CD4-positive, alpha-beta T cell treated with Interleukin-21 for 1 hour (primary cell): ENCODE measurements around the gene PAWR.
"Not testable (repeated sequence)": the region's sequence is repeated elsewhere in the genome, so short reads cannot be mapped to it uniquely, and the experiment has no call there.

Experiments used
- DNase-seq: peaks from one replicate; pipeline ENCODE4 v3.0.0-alpha.2; 2020

PAWR gene

DNA sequence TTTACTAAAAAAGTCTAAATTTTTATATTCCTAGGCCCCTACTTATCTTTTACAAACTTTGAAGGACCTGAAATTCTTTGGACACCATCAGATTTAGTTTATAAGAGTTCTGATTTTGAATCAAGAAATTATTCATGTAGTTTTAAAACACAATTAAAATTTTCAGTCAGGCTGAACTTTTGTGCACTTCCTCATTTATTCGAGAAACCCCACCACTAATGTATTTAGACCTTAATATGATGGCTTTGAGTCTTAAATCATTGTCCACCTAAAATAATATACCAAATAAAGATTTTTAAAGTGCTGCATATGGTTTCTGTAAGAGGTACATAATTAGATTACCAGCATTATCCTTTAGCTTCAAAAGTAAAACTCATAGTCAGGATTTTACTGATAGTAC, 103.4 kb downstream of the PAWR start:
- DNase-seq = no peak

DNA sequence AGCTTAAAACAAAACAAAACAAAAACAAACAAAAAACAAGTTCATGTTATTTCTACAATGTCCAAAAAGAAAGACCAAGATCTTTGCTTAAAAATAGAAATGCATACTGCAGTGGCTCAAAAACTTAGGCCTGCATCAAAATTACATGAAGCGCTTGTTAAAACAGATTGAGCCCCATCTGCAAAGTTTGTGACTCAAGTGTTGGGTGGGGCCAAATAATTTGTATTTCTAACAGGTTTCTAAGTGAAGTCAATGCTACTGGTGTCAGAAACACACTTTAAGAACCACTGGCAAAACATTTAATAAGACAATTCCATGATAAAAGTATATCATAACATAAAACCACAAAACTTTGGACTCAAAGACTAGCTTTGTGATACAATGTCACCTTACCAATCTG, 105.6 kb downstream of the PAWR start:
- no peak for DNase-seq

DNA sequence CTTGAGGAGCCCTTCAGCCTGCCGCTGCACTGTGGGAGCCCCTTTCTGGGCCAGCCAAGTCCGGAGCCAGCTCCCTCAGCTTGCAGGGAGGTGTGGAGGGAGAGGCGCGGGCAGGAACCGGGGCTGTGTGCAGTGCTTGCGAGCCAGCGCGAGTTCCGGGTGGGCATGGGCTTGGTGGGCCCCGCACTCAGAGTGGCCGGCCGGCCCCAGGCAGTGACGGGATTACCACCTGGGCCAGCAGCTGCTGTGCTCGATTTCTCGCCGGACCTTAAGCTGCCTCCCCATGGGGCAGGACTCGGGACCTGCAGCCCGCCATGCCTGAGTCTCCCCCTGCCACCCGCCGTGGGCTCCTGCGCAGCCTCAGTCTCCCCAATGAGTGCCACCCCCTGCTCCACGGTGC, 116.9 kb downstream of the PAWR start:
- DNase-seq = no peak

DNA sequence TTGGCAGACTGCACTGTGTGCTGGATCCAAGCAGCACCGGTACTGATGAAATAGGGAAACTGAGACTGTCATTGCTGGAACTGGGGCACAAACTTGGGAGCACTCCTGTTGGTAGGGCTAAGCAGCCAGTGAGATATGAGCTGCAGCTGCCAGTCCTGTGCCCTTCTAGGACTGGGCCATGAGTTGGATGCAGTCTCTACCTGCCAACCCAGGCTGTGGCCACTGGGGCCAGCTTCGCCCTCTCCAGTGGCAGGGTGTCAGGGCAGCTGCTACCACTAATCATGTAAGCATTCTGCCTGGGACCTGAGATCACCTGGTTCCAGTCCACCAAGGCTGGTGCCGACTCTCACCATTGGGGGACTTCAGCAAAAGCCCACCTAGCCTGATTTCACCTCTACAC, 121.1 kb downstream of the PAWR start:
- DNase-seq = no peak

DNA sequence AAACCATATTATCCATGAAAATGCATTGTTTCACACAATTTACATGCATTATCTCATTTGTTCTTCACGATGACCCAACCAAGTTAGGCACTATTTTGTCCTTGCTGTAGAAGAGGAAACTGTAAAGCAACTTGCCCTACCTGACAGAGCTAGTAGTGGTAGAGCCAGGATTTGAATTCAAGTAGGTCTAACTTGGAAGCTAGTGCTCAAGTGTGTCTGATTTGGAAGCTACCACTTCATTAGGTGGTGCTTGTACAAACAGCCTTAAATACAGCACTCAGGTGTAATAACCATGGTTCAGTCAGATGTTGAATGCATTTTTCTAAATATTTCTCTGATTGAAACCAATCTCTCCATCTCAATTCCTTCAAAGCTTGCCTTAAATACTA, 123.6 kb downstream of the PAWR start:
- DNase-seq = no peak

DNA sequence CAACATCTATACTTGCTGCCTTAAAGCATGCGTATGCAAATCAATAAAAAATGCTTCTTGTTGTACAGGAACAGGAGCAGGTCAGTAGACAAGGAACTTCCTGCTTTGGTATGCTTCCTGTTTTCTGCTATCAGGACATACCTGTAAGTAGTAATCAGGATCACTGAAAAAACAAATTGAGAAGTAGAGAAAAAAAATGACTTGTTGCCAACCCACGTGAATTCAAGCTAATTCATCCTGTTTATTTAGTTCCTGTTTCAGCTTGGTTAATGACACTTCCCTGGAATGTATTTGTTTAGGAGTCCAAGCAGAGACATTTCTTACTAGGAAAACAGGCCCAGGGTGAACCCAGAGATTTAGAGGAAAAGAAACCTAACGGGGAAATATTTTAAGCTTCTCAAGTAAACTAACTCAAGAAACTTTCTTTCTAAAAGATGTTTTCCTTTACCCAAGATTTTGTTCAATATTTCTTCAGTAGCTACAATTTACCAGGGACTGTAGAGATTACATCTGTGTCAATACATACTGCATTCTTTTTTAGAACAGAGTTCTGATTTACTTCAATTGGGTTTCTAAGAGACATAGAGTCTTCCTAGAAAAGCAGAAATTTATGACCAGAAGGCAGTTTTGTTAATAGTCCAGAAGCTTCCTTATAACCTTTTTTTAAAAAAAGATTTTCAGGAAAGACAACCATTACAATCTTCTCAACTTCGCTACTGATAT, 124.2 kb downstream of the PAWR start:
- no peak for DNase-seq

DNA sequence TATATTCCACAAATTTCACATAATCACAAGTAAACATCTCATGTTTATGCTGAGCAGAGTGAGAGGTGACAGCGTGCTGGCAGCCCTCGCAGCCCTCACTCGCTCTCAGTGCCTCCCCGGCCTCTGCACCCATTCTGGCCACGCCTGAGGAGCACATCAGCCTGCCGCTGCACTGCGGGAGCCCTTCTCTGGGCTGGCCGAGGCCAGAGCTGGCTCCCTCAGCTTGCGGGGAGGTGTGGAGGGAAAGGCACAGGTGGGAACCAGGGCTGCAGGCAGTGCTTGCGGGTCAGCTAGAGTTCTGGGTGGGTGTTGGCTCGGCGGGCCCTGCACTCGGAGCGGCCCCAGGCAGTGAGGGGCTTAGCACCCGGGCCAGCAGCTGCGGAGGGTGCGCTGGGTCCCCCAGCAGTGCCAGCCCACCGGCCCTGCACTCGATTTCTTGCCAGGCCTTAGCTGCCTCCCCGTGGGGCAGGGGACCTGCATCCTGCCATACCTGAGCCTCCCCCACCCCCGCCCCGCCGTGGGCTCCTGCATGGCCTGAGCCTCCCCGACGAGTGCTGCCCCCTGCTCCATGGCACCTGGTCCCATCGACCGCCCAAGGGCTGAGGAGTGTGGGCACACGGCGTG, 125.9 kb downstream of the PAWR start:
- DNase-seq = not testable (repeated sequence)

DNA sequence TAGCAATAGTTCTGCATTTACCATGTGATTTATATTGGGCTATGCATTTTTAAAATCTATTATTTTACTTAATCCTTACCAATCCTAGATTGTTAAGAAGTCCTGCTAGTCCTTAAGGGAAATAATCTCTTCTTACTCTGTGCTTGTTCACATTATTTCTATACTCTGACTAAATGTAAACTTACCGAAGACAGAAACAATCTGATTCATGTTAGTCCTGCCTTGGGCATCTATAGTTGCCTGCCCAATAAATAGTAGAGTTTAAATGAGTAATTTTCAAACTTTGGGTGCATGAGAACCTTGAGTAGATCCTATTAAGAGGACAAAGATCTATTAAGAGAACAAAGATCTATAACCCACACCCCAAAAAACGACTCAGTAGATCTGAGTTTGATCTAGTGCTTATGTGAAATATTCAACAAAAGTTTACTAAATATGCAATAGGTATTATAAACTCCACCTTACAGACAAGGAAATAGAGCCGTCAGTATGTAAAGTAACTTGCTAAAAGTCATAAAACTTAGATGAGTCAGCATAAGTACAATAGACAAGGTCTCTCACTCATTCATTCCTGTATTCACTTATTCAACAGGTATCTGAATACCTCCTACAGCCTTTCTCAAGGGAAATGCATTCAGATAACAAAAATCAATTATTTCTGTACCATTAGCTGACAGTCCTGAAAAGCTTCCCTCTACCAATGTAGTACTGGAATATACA, 127.6 kb downstream of the PAWR start:
- no peak for DNase-seq

DNA sequence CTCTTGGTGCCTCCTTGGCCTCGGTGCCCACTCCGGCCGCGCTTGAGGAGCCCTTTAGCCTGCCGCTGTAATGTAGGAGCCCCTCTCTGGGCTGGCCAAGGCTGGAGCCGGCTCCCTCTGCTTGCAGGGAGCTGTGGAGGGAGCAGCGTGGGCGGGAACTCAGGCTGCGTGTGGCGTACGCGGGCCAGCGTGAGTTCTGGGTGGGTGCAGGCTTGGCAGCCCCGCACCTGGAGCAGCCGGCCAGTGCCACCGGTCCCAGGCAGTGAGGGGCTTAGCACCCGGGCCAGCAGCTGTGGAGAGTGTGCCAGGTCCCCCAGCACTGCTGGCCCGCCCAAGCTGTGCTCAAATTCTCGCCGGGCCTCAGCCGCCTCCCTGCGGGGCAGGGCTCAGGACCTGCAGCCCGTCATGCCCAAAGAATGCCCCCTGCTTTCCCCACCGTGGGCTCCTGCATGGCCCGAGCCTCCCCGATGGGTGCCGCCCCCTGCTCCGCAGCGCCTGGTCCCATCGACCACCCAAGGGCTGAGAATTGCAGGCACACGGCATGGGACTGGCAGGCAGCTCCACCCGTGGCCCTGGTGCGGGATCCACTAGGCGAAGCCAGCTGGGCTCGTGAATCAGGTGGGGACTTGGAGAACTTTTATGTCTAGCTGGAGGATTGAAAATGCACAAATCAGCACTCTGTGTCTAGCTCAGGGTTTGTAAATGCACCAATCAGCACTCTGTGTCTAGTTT, 129.2 kb downstream of the PAWR start:
- DNase-seq = no peak

DNA sequence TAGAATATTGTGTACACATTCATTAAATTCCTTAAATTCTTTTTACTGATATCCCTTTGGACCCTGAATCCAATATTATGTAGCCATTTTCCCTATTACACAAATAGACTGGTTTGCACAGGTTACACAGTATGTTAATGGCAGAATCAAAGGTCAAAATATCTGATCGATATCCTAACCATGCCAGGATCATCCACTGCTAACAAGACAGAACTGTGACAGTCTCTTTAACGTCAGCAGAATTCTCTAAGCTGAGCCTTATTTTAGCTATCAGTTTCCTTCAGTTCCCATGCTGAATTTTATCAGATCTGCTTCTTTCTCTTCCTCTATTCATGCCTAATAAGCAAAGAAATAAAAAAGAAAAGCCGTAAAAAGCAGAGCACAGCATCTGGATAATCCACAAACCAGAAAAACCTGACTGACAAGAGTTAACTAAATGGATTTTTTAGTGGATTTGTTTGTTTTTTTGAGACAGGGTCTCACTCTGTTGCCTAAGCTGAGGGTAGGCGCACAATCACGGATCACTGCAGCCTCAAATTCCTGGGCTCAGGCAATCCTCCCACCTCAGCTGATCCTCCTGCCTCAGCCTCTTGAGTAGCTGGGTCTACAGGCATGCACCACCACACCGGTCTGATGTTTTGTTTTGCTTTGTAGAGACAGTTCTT, 130.4 kb downstream of the PAWR start:
- no peak for DNase-seq

DNA sequence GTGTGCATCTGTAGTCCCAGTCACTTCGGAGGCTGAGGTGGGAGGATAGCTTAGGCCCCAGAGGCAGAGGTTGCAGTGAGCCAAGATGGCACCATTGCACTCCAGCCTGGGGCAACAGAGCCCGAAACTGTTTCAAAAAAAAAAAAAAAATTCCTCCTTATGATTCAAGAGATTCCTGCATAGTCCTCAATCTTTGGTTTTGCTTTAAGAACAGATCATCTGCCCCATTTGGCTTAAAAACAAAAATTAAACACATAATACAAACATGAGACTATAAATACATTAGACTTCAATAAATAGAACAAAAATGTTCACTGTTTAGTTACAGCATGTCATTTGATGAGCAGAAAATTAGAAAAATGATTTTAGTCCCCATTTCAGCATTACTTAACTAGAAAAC, 131.2 kb downstream of the PAWR start:
- no peak for DNase-seq

DNA sequence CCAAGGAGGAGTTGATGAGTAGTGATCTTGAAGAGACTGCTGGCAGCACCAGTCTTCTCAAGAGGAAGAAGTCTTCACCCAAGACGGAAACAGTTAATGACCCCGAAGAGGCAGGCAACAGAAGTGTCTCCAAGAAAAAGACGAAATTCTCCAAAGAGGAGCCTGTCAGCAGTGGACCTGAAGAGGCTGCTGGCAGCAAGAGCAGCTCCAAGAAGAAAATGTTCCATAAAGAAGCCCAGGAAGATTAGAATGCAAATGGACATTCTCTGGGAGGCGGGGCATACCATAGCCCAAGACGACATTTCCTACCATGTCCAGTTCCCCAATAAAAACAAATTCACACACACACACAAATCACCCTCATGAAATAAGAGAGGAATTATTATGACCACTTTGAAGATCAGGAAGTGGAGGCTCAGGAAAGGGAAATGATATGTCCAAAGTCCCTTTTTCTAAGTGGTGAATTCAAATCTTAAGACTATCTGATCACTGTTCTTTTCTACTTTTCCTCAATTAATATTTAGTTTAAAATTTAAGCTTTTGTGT, 131.8 kb downstream of the PAWR start:
- no peak for DNase-seq

DNA sequence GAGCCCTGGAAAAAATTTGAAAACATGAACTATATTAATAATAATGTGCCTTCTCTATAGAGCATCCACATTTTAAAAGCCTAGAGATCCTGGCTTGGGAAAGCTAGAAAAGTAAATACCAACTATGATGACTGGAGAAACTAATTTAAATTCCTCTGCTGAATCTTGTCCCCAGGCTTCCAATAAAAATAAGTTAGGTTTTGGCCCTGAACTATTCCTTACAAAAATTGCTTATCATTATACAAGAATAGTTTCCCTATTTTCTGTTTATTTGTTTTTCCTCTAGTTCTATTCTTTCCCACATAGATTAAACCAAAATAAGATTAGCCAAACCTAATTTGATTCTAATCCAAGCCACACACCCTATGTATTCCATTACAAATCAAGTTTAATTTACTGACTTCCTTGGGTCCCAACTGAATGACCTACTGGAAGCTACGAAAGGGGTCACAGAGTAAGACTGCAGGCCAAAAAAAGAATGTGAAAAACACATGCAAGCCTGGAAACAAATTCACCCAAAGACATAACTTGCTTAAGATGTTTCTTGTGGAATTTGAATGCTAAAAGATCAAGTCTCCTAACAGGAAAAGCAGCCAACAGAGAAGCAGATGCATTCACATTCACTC, 133.0 kb downstream of the PAWR start:
- no peak for DNase-seq

DNA sequence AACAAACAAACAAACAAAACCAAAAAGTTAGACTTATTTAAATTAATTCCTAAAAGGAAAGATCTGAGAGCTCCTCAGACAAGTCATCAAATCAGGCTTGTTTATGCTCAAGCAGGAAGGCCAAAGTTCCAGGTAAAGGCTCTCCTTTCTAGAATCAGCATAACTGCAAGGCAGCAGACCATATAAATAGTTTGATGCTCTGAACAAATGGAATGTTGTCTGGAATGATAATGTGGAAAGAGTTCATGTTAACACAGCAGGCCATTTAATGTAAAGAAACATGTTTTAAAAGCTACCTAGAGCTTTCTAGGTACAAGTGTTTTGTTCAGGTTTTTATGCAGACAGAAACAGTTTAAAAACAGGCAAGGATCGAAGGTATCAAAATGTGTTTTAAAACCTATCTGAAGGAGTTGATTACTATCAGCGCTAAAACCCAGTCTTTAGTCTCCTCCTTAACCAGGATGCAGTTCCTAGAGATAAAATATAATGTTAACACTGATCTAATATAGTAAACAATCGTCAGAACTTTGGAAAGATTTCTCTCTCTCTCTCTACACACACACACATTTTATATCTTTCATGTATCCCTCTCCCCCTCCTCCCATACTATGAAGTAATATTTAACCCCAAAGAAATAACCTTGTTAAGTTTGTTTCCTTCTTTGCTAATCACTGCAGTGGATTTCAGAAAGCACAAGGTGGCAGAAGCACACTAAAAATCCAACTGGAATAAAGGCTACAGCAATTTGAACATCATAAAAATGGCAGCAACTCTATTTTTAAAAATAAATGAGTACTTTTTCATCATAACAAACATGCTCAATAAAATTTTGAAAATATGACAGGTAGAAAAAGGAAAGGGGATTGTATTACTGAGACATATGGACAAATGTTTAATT, 135.5 kb downstream of the PAWR start:
- peak; percentile 2 for DNase-seq

DNA sequence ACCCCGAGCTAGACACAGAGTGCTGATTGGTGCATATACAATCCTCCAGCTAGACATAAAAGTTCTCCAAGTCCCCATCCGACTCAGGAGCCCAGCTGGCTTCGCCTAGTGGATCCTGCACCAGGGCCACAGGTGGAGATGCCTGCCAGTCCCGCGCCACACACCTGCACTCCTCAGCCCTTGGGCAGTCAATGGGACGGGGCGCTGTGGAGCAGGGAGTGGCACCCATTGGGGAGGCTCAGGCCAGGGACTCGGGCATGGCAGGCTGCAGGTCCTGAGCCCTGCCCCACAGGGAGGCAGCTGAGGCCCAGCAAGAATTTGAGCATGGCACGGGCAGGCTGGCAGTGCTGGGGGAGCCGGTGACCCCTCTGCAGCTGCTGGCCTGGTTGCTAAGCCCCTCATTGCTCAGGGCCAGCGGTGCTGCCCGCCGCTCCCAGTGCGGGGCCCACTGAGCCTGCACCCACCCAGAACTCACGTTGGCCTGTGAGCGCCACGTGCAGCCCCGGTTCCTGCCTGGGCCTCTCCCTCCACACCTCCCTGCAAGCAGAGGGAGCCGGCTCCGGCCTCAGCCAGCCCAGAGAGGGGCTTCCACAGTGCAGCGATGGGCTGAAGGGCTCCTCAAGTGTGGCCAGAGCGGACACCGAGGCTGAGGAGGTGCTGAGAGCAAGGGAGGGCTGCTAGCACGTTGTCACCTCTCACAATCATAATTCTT, 136.7 kb downstream of the PAWR start:
- DNase-seq = no peak

DNA sequence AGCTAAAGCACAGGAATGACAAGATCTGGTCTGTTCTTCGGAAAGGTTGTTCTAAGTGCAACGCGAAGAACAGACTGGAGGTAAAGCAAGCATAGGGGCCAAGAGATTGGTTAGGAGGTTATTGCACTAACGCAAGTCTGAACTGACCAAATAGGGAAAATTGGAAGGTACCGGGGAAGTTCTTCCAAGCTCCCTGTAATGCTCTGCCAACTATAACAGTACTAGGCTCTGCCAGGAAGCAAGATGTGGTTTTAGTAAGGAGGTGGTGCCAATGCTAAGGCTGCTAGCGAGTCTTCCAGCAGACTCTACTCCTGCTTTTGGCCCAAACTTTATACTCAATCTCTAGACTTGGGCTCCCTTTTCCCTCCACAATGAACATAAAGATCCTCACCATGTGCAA, 138.6 kb downstream of the PAWR start:
- DNase-seq = no peak

DNA sequence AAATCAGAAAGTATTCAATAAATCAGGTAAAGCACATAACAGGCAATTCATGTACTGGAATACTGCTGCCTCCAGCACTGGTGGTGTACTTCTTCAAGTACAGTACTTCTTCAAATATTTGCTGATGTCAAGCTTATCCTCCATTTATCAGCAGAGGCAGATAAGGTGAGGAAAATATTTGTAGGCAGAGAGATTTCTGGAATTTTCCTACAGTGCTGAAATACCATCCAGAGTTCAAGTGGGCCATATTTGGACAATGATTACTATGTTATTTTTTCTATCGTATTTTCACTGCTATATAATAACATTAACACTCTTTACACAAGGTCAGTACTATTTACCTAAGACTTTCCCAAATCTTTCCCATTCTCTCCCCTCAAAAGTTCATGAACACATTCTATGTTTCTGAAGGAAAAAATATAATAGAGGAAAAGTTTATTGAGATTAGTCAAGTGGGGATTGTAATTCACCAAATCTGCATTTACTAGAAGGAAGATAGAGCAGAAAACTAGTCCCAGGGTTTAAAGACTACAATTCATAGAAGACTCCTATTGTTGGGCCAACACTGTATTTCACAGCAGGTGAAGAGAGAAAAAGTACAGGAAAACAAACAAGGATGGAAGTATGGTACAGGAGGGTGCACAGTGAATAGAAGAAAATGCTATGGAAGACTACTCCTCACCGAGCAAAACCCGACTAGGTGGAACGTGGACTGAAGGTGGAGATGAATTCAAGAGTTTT, 141.1 kb downstream of the PAWR start:
- no peak for DNase-seq

DNA sequence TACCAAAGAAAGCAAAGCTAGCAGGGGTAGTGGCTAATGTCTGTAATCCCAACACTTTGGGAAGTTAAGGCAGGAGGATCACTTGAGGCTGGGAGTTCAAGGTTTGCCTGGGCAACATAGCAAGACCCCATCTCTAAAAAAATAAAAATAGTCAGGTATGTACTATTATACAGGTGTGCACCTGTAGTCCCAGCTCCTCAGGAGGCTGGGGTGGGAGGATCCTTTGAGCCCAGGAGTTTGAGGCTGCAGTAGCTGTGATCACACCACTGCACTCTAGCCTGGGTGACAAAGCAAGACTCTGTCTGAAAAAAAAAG, 142.2 kb downstream of the PAWR start:
- no peak for DNase-seq

DNA sequence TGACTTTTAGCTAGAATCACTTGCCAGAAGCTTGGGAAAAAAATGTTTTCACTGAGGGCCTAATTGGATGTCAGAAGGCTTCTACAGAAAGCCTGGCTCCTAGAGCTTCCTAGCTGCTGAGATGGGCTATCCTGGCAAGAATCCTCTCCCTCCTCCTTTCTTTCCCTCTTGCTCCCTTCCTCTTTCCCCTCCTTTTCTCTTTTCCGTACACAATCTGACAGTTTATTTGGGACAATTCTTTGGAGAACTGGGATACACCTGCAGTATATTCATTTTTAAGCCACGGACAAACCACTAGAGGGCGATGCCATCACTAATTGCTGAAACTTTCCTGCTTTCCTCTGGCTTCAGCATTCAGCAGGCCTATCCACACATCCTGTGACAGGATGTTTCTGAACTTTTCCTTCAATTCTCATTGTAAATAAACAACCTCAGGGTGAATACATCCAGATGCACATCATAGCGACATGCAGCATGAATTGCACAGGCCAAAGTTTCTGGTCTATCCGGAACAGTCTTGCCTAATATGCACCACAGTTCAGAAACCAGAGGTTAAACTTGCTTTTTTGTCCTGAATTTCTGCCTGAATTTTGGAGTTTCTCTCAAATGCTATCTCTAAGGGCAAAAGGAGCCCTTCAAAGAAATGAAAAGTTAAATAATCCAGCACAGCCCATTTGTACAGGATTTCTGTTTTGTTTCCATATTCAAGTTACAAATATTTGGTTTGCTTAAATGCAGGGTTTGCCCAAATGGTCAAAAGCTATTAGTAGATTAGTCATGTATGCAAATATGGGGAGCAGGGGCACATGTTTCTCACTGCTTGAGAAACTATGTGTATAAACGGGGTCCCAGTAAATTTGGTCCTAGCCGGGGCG, 142.8 kb downstream of the PAWR start:
- DNase-seq = peak; percentile 8
